SHP77 treated with DMSO at 0.1 percent for 48 hours (cell line): ENCODE results near the gene PTPRC.

Source experiments
- DNase-seq: peaks from one replicate; lab custom pipeline; 2025; lab: John Stamatoyannopoulos, UW

Gene PTPRC

GRCh38 chr1:198761859-198762616 is 123.2 kb downstream of the PTPRC start:
- no peak for DNase-seq

- no peak for DNase-seq
Observed at GRCh38 chr1:198763298-198763714, 124.5 kb downstream of the PTPRC start.

GRCh38 chr1:198764748-198765147 is 125.9 kb downstream of the PTPRC start:
- DNase-seq: no peak

- no peak for DNase-seq
Observed at GRCh38 chr1:198765416-198765815, 126.6 kb downstream of the PTPRC start.

- DNase-seq: peak; percentile 22
Observed at GRCh38 chr1:198771563-198772153, 132.8 kb downstream of the PTPRC start.

- DNase-seq: no peak
Observed at GRCh38 chr1:198772626-198773025, 133.8 kb downstream of the PTPRC start.

GRCh38 chr1:198773030-198773429 is 134.2 kb downstream of the PTPRC start:
- DNase-seq: no peak

GRCh38 chr1:198773523-198773922 is 134.7 kb downstream of the PTPRC start:
- no peak for DNase-seq

GRCh38 chr1:198774421-198774820 is 135.6 kb downstream of the PTPRC start:
- DNase-seq: no peak

- DNase-seq: no peak
Observed at GRCh38 chr1:198775606-198776005, 136.8 kb downstream of the PTPRC start.

GRCh38 chr1:198776602-198777029 is 137.8 kb downstream of the PTPRC start:
- no peak for DNase-seq

- DNase-seq: no peak
Observed at GRCh38 chr1:198778049-198778448, 139.2 kb downstream of the PTPRC start.

- DNase-seq: no peak
Observed at GRCh38 chr1:198780376-198780775, 141.5 kb downstream of the PTPRC start.

GRCh38 chr1:198788561-198789064 is 149.8 kb downstream of the PTPRC start:
- DNase-seq: no peak

GRCh38 chr1:198793714-198794113 is 154.9 kb downstream of the PTPRC start:
- no peak for DNase-seq

- DNase-seq: no peak
Observed at GRCh38 chr1:198794498-198794897, 155.7 kb downstream of the PTPRC start.

- no peak for DNase-seq
Observed at GRCh38 chr1:198797656-198798055, 158.8 kb downstream of the PTPRC start.

GRCh38 chr1:198798923-198799386 is 160.1 kb downstream of the PTPRC start:
- no peak for DNase-seq

- DNase-seq: no peak
Observed at GRCh38 chr1:198805498-198806151, 166.8 kb downstream of the PTPRC start.

- DNase-seq: no peak
Observed at GRCh38 chr1:198806861-198807260, 168.0 kb downstream of the PTPRC start.
